Kidney glomerular epithelial cell (primary cell): Measurements from ENCODE around the gene KIAA0513.
A peak's percentile ranks its signal among the peaks of the same experiment; 100 is the strongest.
"Not testable (repeated sequence)": the region's sequence is repeated elsewhere in the genome, so short reads cannot be mapped to it uniquely, and the experiment has no call there.

Experiments
- DNase-seq: peaks from one replicate; lab custom pipeline; 2025; lab: John Stamatoyannopoulos, UW

KIAA0513 gene

GRCh38 chr16:85048921-85049562 is 21.4 kb downstream of the KIAA0513 start:
- no peak for DNase-seq

GRCh38 chr16:85049706-85050305 is 22.2 kb downstream of the KIAA0513 start:
- no peak for DNase-seq

GRCh38 chr16:85051067-85051581 is 23.5 kb downstream of the KIAA0513 start:
- DNase-seq: no peak

DNA sequence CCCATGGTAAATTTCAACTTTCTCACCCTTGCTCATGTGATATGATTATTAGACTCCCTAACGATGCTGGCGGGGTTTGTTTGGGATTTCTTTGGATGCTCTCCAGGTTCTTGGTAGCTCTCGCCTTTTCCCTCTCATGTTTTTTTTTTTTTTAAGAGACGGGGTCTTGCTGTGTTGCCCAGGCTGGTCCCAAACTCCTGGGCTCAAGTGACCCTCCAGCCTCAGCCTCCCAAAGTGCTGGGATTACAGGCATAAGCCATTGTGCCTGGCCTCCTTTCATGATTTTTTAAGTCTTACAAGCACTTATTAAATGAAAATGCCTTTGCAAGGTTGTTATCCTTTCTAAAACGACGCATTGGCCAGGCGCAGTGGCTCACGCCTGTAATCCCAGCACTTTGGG is 24.1 kb downstream of the KIAA0513 start:
- no peak for DNase-seq

GRCh38 chr16:85052536-85052935 is 24.9 kb downstream of the KIAA0513 start:
- no peak for DNase-seq

GRCh38 chr16:85054321-85054720 is 26.7 kb downstream of the KIAA0513 start:
- not testable (repeated sequence) for DNase-seq

DNA sequence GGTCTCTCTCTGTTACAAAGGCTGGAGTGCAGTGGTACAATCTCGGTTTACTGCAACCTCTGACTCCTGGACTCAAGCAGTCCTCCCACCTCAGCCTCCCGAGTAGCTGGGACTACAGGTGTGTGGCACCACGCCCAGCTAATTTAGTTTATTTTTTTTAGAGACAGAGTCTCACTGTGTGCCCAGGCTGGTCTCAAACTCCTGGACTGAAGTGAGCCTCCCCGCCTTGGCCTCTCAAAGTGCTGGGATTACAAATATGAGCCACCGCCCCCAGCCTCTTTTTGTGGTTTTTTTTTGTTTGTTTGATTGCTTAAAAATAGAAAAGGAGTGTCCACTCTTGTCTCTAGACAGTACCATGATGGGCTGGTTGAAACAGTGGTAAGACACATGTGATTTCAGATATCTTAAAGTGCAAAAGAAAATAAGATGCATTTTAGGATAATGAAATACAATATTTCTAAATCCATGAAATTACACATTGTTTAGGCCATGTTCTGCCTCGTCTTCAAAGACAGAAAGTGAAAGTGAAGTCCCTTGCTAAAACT is 27.4 kb downstream of the KIAA0513 start:
- no peak for DNase-seq

DNA sequence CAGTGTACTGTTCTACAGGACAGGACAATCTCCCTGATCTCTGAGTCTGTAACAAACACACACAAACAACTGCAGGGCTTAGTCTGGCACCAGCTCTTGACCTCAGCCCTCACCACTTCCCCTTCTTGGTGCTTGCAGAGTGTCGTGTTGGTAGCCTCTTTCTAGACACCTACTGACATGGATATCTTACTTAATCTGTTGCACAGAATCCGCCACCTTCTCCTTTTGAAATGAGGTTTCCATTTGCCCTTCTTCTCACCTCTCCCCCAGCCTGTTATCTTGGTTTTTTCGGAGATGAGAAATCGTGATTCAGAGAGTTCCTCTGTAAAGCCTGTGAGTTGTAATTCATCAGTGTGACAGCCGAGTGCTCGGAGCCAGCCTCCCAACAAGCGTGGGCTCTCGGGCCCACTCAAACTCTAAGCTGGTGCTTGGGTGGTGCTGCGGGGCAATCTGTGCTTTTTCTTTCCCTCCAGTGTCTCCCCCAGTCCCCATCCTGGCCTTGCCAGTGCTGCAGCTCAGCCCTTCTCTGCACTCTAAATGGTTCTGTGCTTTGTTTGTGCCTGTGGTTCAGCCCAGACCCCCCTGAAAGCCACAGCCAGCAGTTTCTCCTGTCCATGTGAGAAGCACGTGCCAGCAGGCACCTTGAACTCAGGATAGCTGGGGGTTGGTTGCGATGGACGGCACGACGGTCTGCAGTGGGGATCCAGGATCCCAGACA is 28.1 kb downstream of the KIAA0513 start:
- DNase-seq: peak; percentile 29

- no peak for DNase-seq
These were observed 28.7 kb downstream of the KIAA0513 start for GRCh38 chr16:85056211-85056748.

- no peak for DNase-seq
These were observed 29.8 kb downstream of the KIAA0513 start for GRCh38 chr16:85057212-85057889.

DNA sequence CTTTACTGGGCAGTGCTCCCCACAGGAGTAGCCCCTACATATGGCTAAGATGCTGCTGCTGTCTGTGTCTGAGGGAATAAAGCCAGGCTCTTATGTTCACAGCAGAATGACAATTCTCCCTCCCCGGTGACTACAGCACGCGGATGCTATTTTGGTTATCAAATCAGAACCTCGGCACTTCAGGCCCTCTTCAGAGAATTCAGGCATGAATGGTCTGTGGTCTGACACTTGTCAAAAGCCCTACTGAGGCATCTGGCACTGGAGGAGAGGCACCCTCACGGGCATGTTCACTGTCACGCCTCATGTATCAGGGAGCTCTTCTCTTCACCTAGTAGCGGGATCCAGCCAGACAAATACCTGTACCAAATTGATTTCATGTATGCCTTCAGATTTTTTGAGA is 30.4 kb downstream of the KIAA0513 start:
- no peak for DNase-seq

GRCh38 chr16:85058909-85059308 is 31.3 kb downstream of the KIAA0513 start:
- no peak for DNase-seq

GRCh38 chr16:85061566-85061965 is 34.0 kb downstream of the KIAA0513 start:
- DNase-seq: no peak

GRCh38 chr16:85062323-85062722 is 34.7 kb downstream of the KIAA0513 start:
- DNase-seq: no peak

DNA sequence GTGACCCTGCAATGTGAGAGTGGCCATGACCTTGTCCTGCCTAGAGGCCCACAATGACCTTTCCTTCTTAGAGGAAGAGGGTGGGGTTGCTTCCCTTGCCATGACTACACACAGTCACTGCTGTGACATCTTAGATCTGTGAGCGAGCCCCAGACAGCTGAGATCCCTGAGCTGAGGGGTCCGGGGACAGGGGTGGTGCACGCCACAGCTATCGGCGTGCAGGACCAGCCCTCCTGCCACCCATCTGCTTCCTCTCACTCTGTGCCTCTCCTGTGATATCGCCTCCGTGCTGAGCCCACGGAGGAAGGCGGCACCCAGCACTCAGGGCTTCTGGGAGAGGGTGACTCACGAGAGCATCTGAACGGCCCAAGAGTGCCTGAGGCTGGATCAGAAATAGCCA is 35.2 kb downstream of the KIAA0513 start:
- no peak for DNase-seq

- no peak for DNase-seq
These were observed 36.6 kb downstream of the KIAA0513 start for GRCh38 chr16:85064186-85064585.

- no peak for DNase-seq
These were observed 37.5 kb downstream of the KIAA0513 start for GRCh38 chr16:85065099-85065498.

- DNase-seq: no peak
These were observed 38.8 kb downstream of the KIAA0513 start for GRCh38 chr16:85066346-85066885.

DNA sequence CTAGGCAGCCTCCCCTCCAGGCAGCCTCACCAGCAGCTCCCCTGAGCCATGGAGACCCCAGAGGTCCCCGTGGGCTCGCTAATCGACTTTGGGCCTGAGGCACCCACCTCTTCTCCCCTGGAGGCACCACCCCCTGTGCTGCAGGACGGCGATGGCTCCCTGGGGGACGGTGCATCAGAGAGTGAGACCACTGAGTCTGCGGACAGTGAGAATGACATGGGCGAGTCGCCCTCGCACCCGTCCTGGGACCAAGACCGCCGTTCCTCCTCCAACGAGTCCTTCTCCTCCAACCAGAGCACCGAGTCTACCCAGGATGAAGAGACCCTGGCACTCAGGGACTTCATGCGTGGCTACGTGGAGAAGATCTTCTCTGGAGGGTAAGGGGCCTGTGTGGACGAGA is 39.4 kb downstream of the KIAA0513 start:
- no peak for DNase-seq

DNA sequence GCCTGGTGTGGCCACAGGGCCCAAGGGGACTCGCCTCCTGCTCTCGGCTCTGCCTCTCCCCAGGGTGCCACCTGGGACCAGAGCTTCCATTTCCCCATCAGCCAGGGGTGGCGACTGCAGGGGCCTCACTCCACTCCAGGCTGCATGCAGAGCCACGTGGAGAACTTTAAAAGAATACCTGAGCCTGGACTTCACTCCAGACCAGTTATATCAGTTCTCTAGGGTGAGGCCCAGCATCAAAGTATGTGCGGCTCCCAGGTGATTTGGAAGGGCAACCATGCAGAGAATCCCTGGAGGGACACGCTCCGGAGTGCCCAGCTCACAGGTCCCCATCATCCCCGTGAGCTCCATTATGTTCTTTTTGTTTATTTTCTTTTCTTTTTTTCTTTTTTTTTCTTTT is 39.8 kb downstream of the KIAA0513 start:
- no peak for DNase-seq

DNA sequence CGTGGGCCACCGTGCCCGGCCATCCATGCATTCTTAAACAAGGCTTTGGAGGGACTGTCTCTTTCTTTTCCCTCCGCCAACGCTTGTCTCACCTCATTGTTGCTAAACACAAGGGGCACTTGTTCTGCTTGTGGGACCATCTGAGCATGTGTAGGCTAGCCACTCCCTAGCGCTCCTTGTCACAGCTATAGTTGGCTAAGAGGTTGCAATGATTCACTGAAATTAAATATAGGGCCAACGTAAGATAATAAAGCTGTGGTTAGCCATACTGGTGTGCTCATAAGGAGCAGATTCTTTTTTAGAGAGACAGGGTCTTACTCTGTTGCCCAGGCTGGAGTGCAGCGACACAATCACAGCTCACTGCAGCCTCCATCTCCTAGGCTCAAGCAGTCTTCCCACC is 41.2 kb downstream of the KIAA0513 start:
- no peak for DNase-seq

DNA sequence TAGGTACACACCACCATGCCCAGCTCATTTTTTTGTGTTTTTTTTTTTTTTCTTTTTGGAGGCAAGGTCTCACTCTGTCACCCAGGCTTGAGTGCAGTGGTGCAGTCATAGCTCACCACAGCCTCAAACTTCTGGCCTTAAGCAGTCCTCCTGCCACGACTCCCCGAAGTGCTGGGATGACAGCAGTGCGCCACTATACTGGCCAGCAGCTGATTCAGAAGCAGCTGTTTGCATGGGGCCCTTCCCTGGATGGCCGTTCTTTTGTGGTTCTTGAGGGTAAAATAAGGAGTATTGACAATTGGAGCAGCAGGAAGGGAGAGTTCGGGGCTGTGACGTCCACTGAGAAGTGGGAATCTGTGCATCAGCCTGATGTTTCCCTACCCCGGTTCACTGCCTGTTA is 41.6 kb downstream of the KIAA0513 start:
- DNase-seq: no peak
